Heart left ventricle (tissue), 16 donors: ENCODE measurements around the gene PYGO2. TPM values are rescaled to one million over a fixed set of nuclear protein-coding genes. Genes with fewer than 3 reads are reported as not detected.

Experiments
- ATAC-seq, 4 donors: fragments of 200-7000 bp; cut with Tn5 transposase; one replicate each; pipeline ENCODE4 v1.9.1; 2020 to 2022; ENCODE audit warnings: moderate library complexity in 4 of 4, mild to moderate bottlenecking in 3 of 4, moderate number of reproducible peaks in 1 of 4
- DNase-seq, 5 donors: peaks; one replicate each; pipeline ENCODE4 v3.0.0-alpha.2; 2020
- H3K27ac ChIP-seq, 12 donors: fragments of 200-600 bp; sonication (generic) in 4 of 12; one replicate each; pipeline versions ENCODE4 v1.5.0 to v1.8.0; 2016 to 2022; ENCODE audit warnings: mild to moderate bottlenecking in 2 of 12
- H3K27me3 ChIP-seq, 9 donors: fragments of 200-600 bp; sonication (generic) in 2 of 9; one replicate each; pipeline versions ENCODE4 v1.5.1 to v1.8.0; 2016 to 2022; ENCODE audit warnings: mild to moderate bottlenecking in 3 of 9
- H3K36me3 ChIP-seq, 9 donors: fragments of 200-600 bp; sonication (generic) in 2 of 9; one replicate each; pipeline versions ENCODE4 v1.5.0 to v1.8.0; 2018 to 2022; ENCODE audit warnings: mild to moderate bottlenecking in 2 of 9
- H3K4me1 ChIP-seq, 12 donors: fragments of 200-600 bp; sonication (generic) in 4 of 12; one replicate each; pipeline versions ENCODE4 v1.5.0 to v1.8.0; 2016 to 2022; ENCODE audit warnings: mild to moderate bottlenecking in 3 of 12
- H3K4me3 ChIP-seq, 12 donors: fragments of 200-600 bp; sonication (generic) in 4 of 12; one replicate each; pipeline versions ENCODE4 v1.5.0 to v1.8.0; 2017 to 2022; ENCODE audit warnings: mild to moderate bottlenecking in 9 of 12, moderate library complexity in 4 of 12
- H3K9me3 ChIP-seq, 12 donors: fragments of 200-600 bp; sonication (generic) in 4 of 12; one replicate each; pipeline versions ENCODE4 v1.5.0 to v1.8.0; 2016 to 2022; ENCODE audit warnings: mild to moderate bottlenecking in 1 of 12
- POLR2A ChIP-seq, 2 donors: fragments of 450-650 bp; IDR thresholded peaks; one replicate each; pipeline ENCODE4 v1.6.1; 2017; ENCODE audit warnings: antibody characterized with exemption in 2 of 2, mild to moderate bottlenecking in 2 of 2, moderate library complexity in 2 of 2
- WGBS, 4 donors: extraction: QIAGEN DNeasy Blood & Tissue Kit in 2 of 4; methylation state at CpG; one replicate each; pipeline versions ENCODE4 v1.1.5 to v1.1.7; 2013 to 2018; 5-methylcytosine and 5-hydroxymethylcytosine counted together
- intact Hi-C, 10 donors: fragments of 100-400 bp; cut with DNase I; formaldehyde crosslinking; loops; one replicate each; pipeline versions ENCODE4 v1.11.1 to v1.14.2; 2022
- polyA plus RNA-seq, 2 donors: library from polyadenylated mRNA; stranded (reverse); fragments of 200-250 nt; gene quantifications; one replicate each; pipeline ENCODE4 v1.2.3, GENCODE V29; 2013
- total RNA-seq, 9 donors: library from RNA; depleted of rRNA in 2 of 9; stranded (reverse); fragments of >200 nt in 2 of 9; fragmentation: NEBNext Ultra II Directional in 3 of 9; extraction: Animal tissue kit (Norgen Biotek cat#: 25700) in 3 of 9; gene quantifications; one replicate each; pipeline versions ENCODE4 v1.1.0 to v1.2.4, GENCODE V29; 2016 to 2023
- TF ChIP-seq, protein P1 (sequence below), 12 donors: fragments of 200-600 bp; sonication (generic) in 4 of 12; IDR thresholded peaks; one replicate each; pipeline versions ENCODE4 v1.5.0 to v1.8.0; 2018 to 2022; ENCODE audit warnings: antibody characterized with exemption in 12 of 12, mild to moderate bottlenecking in 5 of 12
- donor health status: ischemic (EF 13 %, LVEDD 7.1; RV severe dilation, severe dysfunction).
- donor health status: healthy with polysubstance abuse.
- donor health status: DM: no; HTN: yes; CAD: no.
- donor health status: DM: no; HTN: no; CAD: no.
- donor health status: ischemic (EF 25% LVEDD 6.9; RV normal size, moderate dysfunction).
- donor health status: ischemic (EF 25% LVEDD 5.7; RV mildly dilated, moderate dysfunction).
- donor health status: healthy.
- donor health status: DM: yes; HTN: yes; CAD: no.
- donor health status: ischemic (EF 35%, LVEDD 5.7; RV mildly dilated, moderate dysfunction).
- donor health status: nonischemic (EF 11% LVEDD 7.7; RV severe dilation, severe dysfunction).
- donor health status: DM: yes; HTN: yes; CAD: no.
- donor health status: PGD.
- donor health status: ischemic (EF 29% LVEDD 5.4; RV normal size, mild dysfunction).
- donor health status: nonischemic (EF 23%, LVEDD 6.1; RV moderate dilation, normal function).

The PYGO2 gene
- total and polyA plus RNA-seq, 11 donors = 9.7 to 19.2 (median 16.3) TPM

DNA sequence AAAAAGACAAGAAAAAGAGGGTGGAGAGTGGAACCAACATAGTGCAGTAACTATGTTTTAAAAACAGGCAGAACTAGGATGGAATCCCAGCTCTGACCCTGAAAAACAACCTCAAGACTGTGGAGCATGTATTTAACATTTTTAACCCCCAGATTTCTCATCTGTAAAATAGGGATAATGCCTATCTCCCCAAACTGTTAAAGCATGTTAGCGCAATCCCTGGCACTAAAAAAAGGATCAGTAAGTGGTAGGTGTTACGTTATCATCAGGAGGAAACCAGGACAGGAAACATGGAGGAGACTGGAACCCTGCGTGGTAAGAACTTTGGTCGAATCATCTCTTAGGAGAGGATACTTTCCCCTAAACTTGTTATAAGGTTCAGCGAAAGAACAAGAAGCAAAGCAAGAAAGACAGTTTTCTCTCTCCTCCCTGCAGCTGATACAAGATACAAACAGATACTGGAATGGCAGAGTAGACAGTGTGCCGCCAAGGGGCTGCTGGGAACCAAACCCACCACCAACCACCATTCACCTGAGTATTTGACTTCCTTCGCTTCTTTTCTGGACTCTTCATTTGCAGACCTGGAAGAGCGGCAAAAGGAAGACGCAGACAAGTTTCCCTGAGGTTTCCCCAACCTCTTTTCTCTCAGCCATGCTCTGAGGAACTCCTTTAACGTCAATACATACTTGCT, 991 bp downstream of the PYGO2 start:
- peaks cover 4 to 53% (median 41%) of the 10 kb centered on the region in 9 donors for H3K36me3 ChIP-seq
- TF ChIP-seq POLR2A (IDR thresholded peaks at IDR 0.05) = no peak
- ATAC-seq = no peak
- peak in 1 of 5 donors; percentile 20 for DNase-seq
- peak overlapping the region; percentile 80 to 99 (median 89) for H3K4me3 ChIP-seq
- peaks cover 3 to 51% (median 28%) of the 10 kb centered on the region in 12 donors for H3K4me1 ChIP-seq
- intact Hi-C loops = loop anchor here in 9 of 10 donors (1.0 to 10.0 kb wide), 9 partner anchors 37 to 124 kb away; partner anchors contain the start of genes EFNA4 (in 3 of the 9), ADAM15 (in 1 of the 9) and ZBTB7B (in 1 of the 9)
- WGBS, 4 donors = 30 to 37% (median 37%) methylated on average over 10 of the region's 10 CpGs
- no peaks in the 10 kb centered on the region for H3K27me3 ChIP-seq
- H3K27ac ChIP-seq = peak overlapping the region in 10 of 12 donors; percentile 94 to 100 (median 99)
- no peaks in the 10 kb centered on the region for H3K9me3 ChIP-seq

DNA sequence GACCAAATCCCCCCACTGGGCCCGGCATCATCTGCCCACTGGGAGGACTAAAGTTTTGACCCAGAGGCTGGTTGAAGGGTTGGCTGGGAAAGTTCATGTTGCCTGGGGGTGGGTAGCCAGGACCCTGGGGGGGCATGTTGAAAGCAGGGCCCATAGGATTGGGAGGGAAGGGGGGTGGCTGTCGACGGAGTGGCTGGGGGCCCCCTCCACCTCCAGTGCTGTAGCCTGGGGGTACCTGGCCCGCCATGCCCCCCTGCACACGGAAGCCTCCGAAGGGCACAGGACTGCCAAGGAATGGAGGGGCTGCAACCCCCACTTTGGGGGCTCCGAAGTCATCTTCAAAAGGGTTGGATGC, 2.2 kb downstream of the PYGO2 start:
- Histone ChIP-seq H3K4me3 (no peak overlapping the region), H3K4me1 (peaks cover 3 to 63% (median 39%) of the 10 kb centered on the region in 12 donors), H3K36me3 (peaks cover 4 to 41% (median 30%) of the 10 kb centered on the region in 9 donors), H3K27ac (no peak overlapping the region), H3K27me3 (no peaks in the 10 kb centered on the region), H3K9me3 (no peaks in the 10 kb centered on the region)
- no peak for ATAC-seq
- WGBS, 4 donors = 93 to 96% (median 95%) methylated on average over 7 of the region's 7 CpGs
- DNase-seq = peak in 2 of 5 donors; percentile 19 to 22
- intact Hi-C loops = loop anchor here in 5 of 10 donors (5.0 to 10.0 kb wide), 4 partner anchors 58 to 123 kb away; partner anchors contain the start of genes EFNA4 (in 2 of the 5) and ADAM15 (in 1 of the 5)
- TF ChIP-seq, protein P1, sequence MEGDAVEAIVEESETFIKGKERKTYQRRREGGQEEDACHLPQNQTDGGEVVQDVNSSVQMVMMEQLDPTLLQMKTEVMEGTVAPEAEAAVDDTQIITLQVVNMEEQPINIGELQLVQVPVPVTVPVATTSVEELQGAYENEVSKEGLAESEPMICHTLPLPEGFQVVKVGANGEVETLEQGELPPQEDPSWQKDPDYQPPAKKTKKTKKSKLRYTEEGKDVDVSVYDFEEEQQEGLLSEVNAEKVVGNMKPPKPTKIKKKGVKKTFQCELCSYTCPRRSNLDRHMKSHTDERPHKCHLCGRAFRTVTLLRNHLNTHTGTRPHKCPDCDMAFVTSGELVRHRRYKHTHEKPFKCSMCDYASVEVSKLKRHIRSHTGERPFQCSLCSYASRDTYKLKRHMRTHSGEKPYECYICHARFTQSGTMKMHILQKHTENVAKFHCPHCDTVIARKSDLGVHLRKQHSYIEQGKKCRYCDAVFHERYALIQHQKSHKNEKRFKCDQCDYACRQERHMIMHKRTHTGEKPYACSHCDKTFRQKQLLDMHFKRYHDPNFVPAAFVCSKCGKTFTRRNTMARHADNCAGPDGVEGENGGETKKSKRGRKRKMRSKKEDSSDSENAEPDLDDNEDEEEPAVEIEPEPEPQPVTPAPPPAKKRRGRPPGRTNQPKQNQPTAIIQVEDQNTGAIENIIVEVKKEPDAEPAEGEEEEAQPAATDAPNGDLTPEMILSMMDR (IDR thresholded peaks at IDR 0.05) = no peak
- TF ChIP-seq POLR2A (IDR thresholded peaks at IDR 0.05) = no peak

DNA sequence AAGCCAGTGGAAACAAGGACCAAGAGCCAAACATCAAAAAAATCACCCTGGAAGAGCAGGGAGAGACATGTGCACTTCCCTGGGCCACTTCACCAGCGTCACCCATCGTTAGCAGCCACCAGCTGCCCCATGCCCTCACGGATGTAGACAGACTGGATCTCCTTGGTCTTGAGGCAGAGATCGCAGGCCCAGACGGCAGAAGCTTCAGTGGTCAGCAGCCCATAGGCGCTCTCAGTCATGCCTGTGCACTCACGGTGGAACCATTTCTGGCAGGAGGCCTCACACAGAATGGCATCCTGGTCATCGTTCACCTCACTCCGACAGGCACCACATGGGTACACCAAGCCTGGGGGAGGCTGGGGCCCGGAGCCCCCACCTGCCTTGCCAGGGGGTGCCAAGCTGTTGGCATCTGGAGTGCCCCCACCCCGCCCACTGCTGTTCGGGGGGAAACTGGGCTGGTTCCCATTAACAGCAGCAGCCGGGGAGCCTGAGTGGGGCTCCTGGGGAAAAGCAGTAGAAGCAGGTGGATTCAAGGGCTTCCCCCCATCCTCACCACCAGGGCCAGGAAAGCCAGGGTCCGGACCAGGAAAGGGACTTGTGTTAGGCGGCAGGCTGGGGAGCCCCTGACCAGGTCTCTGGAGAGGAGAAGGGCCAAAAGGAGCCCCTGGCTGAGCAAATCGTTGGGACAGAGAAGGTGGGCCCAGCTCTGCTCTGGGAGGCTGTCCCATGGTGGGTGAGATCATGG, 2.7 kb downstream of the PYGO2 start:
- TF ChIP-seq, protein P1 (IDR thresholded peaks at IDR 0.05) = no peak
- no peak for TF ChIP-seq POLR2A (IDR thresholded peaks at IDR 0.05)
- H3K27ac ChIP-seq = peak overlapping the region in 1 of 12 donors; percentile 34
- no peak overlapping the region for H3K4me3 ChIP-seq
- peaks cover 4 to 36% (median 24%) of the 10 kb centered on the region in 9 donors for H3K36me3 ChIP-seq
- DNase-seq (peak in 2 of 5 donors; percentile 26 to 54), ATAC-seq (no peak)
- peaks cover 6 to 69% (median 44%) of the 10 kb centered on the region in 12 donors for H3K4me1 ChIP-seq
- 81 to 92% (median 90%) methylated on average over 10 to 16 of the region's 16 CpGs for WGBS, 4 donors
- H3K9me3 ChIP-seq = no peaks in the 10 kb centered on the region
- intact Hi-C loops = loop anchor here in 5 of 10 donors (5.0 to 10.0 kb wide), 4 partner anchors 58 to 123 kb away; partner anchors contain the start of genes EFNA4 (in 2 of the 5) and ADAM15 (in 1 of the 5)
- H3K27me3 ChIP-seq = no peaks in the 10 kb centered on the region

DNA sequence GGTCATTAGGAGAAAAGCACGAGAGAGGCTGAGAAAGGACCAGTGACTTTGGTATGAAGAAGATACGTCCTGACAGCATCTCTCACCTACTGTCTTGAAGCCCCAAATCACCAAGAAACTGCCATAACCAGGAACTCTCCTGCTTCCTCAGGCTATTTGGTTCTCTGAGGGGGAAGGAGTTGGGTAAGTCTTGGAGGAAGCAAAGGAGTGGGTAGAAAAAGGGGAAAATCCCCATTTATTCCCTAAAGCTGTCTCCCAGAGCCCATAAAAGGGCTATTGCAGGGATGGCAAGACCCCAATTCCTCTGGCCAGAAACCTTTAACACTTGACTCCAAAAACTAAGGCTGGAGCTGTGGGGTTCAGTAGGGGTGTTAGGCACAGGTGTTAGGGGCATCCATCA, 3.5 kb downstream of the PYGO2 start:
- no peaks in the 10 kb centered on the region for H3K9me3 ChIP-seq
- TF ChIP-seq, protein P1 (IDR thresholded peaks at IDR 0.05) = no peak
- no peak for TF ChIP-seq POLR2A (IDR thresholded peaks at IDR 0.05)
- H3K36me3 ChIP-seq = peaks cover 0 to 27% (median 16%) of the 10 kb centered on the region in 9 donors
- WGBS, 4 donors = 74 to 92% (median 85%) methylated on average over 2 of the region's 2 CpGs
- H3K27me3 ChIP-seq = no peaks in the 10 kb centered on the region
- H3K27ac ChIP-seq = peak overlapping the region in 1 of 12 donors; percentile 34
- intact Hi-C loops = loop anchor here in 5 of 10 donors (5.0 to 10.0 kb wide), 4 partner anchors 59 to 124 kb away; partner anchors contain the start of genes EFNA4 (in 2 of the 5) and ADAM15 (in 1 of the 5)
- no peak for ATAC-seq
- DNase-seq = no peak
- H3K4me1 ChIP-seq = peaks cover 8 to 75% (median 51%) of the 10 kb centered on the region in 12 donors
- H3K4me3 ChIP-seq = no peak overlapping the region
